ENCODE results near the gene TMC7. TPM values are rescaled to one million over a fixed set of nuclear protein-coding genes. Genes with fewer than 3 reads are reported as not detected.
A peak's percentile ranks its signal among the peaks of the same experiment; 100 is the strongest.

Gene TMC7
- 1.6 to 1.9 TPM (median 1.6 TPM) in 3 replicates for total RNA-seq

DNA sequence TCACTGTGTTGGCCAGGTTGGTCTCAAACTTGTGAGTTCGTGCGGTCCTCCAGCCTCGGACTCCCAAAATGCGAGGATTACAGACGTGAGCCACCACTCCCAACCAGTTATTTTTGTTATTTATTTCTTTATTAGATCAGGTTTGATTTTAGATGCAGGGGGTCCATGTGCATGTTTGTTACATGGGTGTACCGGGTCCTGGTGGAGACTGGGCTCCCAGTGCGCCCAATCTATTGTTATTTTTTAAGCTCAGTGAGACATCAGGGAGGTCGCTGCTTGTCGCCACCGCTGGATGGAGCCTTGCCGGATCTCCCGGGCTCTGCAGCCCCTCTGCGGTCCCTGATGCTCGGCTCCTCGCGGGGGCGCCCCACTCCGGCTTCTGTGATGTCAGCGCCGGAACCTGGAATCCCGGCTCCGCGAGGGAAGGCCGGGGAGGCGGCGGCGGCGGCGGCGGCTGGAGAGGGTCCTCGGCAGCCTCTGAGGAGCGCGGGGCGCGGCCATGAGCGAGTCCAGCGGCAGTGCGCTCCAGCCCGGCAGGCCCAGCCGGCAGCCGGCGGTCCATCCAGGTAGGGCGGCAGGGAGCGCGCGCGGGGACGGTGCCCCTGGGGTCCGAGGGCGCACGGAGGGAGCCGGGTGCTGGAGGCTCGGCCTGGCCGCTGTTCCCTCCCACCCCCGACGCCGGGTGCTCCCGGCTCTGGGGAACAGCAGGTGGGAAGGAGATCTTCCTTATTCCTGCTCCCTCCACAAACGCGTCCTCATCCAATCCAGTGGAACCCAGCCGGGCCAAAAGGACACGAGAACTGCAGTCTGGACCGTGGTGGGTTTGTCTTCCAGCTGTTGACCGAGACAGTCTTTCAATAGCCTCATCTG lies at the start of gene TMC7:
TSS of gene TMC7 (plus strand) at position 370 of the 870 bp plus-strand sequence. CDS start at position 500, 130 bp downstream.
- TF ChIP-seq, protein P1, sequence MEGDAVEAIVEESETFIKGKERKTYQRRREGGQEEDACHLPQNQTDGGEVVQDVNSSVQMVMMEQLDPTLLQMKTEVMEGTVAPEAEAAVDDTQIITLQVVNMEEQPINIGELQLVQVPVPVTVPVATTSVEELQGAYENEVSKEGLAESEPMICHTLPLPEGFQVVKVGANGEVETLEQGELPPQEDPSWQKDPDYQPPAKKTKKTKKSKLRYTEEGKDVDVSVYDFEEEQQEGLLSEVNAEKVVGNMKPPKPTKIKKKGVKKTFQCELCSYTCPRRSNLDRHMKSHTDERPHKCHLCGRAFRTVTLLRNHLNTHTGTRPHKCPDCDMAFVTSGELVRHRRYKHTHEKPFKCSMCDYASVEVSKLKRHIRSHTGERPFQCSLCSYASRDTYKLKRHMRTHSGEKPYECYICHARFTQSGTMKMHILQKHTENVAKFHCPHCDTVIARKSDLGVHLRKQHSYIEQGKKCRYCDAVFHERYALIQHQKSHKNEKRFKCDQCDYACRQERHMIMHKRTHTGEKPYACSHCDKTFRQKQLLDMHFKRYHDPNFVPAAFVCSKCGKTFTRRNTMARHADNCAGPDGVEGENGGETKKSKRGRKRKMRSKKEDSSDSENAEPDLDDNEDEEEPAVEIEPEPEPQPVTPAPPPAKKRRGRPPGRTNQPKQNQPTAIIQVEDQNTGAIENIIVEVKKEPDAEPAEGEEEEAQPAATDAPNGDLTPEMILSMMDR (IDR thresholded peaks at IDR 0.05; ENCODE audit: unreplicated experiment) = peak; percentile 59
- Mint-ChIP-seq H3K4me1 (no peaks in the 10 kb centered on the region), H3K27ac (peak within 1 kb of the TSS; percentile 6), H3K36me3 (no peaks in the 10 kb centered on the region), H3K4me3 (peak within 1 kb of the TSS; percentile 67), H3K9me3 (no peaks in the 10 kb centered on the region), H3K27me3 (ENCODE audit: low read depth) (peaks cover 23% of the 10 kb centered on the region)
- DNase-seq (ENCODE audit: low spot score in 2 of 2, unreplicated experiment in 2 of 2) = peak; percentile 83 to 94

DNA sequence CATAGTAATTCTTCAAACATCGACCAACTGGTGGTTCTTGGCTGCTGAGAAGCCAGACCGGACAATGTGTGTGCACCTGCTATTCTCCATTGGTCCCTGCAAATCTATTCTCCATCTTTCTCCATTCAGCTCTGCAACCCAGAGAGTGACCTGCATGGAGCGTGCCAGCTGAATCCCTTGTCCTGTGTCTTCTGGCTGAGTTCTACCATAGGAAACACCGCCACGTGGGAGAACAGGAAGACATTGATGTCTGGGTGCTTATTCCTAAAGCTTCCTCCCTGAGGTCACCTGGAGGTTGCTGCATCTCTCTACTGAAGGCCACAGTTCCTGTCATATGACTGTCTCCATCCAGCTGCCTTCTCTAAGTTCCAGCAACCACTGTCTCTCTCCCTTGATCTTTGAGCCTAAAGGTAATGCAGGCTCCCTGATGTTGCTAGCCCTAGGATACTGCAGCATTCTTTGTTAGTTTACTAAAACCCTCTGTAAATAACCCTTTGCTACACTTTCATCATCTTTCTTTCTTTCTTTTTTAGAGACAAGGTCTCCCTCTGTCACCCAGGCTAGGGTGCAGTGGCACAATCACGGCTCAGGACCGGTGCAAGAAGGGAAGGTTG lies 46.9 kb upstream of the TMC7 start:
- TF ChIP-seq, protein P1 (IDR thresholded peaks at IDR 0.05; ENCODE audit: unreplicated experiment) = no peak
- Mint-ChIP-seq H3K27ac (no peak overlapping the region), H3K4me1 (no peaks in the 10 kb centered on the region), H3K36me3 (no peaks in the 10 kb centered on the region), H3K4me3 (no peak overlapping the region), H3K9me3 (peaks cover 3% of the 10 kb centered on the region), H3K27me3 (ENCODE audit: low read depth) (peaks cover 4% of the 10 kb centered on the region)
- no peak for DNase-seq (ENCODE audit: low spot score in 2 of 2, unreplicated experiment in 2 of 2)

DNA sequence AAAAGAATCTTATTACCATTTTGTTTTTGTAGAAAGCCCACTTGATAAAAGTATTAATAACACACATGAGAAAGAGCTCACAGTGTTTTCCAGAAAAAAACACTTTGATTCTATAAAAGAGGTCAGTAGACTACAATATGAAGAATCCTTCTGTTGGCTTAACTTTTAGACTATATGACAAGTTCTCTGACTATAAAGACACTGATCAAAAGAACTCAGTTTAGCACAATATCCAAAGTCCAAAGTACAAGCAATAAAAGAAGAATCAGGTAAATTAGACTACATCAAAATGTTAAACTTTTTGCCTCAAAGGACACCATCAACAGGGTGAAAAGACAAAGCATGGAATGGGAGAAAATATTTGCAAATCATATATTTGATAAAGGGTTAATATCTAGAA lies 46.3 kb upstream of the TMC7 start:
- H3K27me3 Mint-ChIP-seq (ENCODE audit: low read depth) = peaks cover 4% of the 10 kb centered on the region
- no peak for DNase-seq (ENCODE audit: low spot score in 2 of 2, unreplicated experiment in 2 of 2)
- H3K36me3 Mint-ChIP-seq = no peaks in the 10 kb centered on the region
- H3K4me3 Mint-ChIP-seq = no peak overlapping the region
- no peak overlapping the region for H3K27ac Mint-ChIP-seq
- peaks cover 3% of the 10 kb centered on the region for H3K9me3 Mint-ChIP-seq
- H3K4me1 Mint-ChIP-seq = no peaks in the 10 kb centered on the region
- TF ChIP-seq, protein P1 (IDR thresholded peaks at IDR 0.05; ENCODE audit: unreplicated experiment) = no peak

DNA sequence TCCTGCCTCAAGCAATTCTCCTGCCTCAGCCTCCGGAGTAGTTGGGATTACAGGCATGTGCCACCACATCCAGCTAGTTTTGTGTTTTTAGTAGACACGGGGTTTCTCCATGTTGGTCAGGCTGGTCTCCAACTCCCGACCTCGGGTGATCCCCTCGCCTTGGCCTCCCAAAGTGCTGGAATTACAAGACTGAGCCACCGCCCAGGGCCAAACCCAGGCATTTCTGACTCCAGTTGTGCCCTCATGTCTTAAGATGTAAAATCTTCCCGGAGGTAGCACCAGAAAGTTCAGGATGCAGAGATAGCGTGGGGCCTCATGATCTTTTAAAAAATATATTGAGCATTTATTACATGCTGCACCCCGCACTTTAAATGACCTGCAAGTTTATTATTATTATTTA lies 44.7 kb upstream of the TMC7 start:
- H3K27me3 Mint-ChIP-seq (ENCODE audit: low read depth) = peaks cover 6% of the 10 kb centered on the region
- H3K27ac Mint-ChIP-seq = no peak overlapping the region
- no peaks in the 10 kb centered on the region for H3K36me3 Mint-ChIP-seq
- no peak overlapping the region for H3K4me3 Mint-ChIP-seq
- TF ChIP-seq, protein P1 (IDR thresholded peaks at IDR 0.05; ENCODE audit: unreplicated experiment) = no peak
- H3K4me1 Mint-ChIP-seq = no peaks in the 10 kb centered on the region
- peaks cover 3% of the 10 kb centered on the region for H3K9me3 Mint-ChIP-seq
- no peak for DNase-seq (ENCODE audit: low spot score in 2 of 2, unreplicated experiment in 2 of 2)

DNA sequence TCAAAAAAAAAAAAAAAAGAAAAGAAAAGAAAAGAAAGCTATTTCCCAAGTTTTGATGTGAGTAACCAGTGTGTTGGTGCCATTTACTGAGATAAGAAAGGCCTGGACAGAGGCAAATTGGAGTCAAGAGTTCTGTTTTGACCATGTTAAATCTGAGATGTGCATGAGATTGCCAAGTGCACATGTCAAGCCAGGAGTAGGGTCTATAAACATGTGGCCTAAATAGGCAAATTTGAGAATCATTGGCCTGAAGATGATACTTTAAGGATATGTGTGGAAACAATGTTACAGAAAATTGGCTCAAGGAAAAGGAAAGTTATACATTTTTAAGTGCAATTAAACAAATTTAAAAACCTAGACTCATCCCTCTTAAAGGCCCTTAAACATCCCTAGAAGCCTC lies 42.3 kb upstream of the TMC7 start:
- Mint-ChIP-seq H3K36me3 (no peaks in the 10 kb centered on the region), H3K4me3 (no peak overlapping the region), H3K27me3 (ENCODE audit: low read depth) (peaks cover 6% of the 10 kb centered on the region), H3K9me3 (peaks cover 3% of the 10 kb centered on the region), H3K4me1 (no peaks in the 10 kb centered on the region), H3K27ac (no peak overlapping the region)
- DNase-seq (ENCODE audit: low spot score in 2 of 2, unreplicated experiment in 2 of 2) = no peak
- TF ChIP-seq, protein P1 (IDR thresholded peaks at IDR 0.05; ENCODE audit: unreplicated experiment) = no peak
